Stimulated activated CD4-positive, alpha-beta T cell treated with anti-CD3 and anti-CD28 coated beads, Interleukin-12 subunit alpha, Interleukin-12 subunit beta, amount 100 ng/mL, for 24 hours (primary cell): ENCODE measurements around the gene ZCCHC7.
"Not testable (repeated sequence)": the region's sequence is repeated elsewhere in the genome, so short reads cannot be mapped to it uniquely, and the experiment has no call there.

ENCODE experiments used
- DNase-seq, 2 experiments: peaks; one replicate each; pipeline ENCODE4 v3.0.0-alpha.2; 2020; ENCODE audit warnings: low read depth in 2 of 2

Gene ZCCHC7

GRCh38 chr9:37174247-37174646, 53.9 kb downstream of the ZCCHC7 start:
- DNase-seq = no peak

- no peak for DNase-seq
Measured at GRCh38 chr9:37178742-37179141, 58.4 kb downstream of the ZCCHC7 start.

- no peak for DNase-seq
Measured at GRCh38 chr9:37179576-37179975, 59.2 kb downstream of the ZCCHC7 start.

GRCh38 chr9:37180138-37180537, 59.8 kb downstream of the ZCCHC7 start:
- DNase-seq = no peak

- DNase-seq = no peak
Measured at GRCh38 chr9:37182718-37183117, 62.3 kb downstream of the ZCCHC7 start.

- no peak for DNase-seq
Measured at GRCh38 chr9:37184905-37185867, 64.8 kb downstream of the ZCCHC7 start.

GRCh38 chr9:37187292-37187691, 66.9 kb downstream of the ZCCHC7 start:
- DNase-seq = no peak

- DNase-seq = no peak
Measured at GRCh38 chr9:37187713-37188439, 67.5 kb downstream of the ZCCHC7 start.

- DNase-seq = not testable (repeated sequence)
Measured at GRCh38 chr9:37190739-37191138, 70.4 kb downstream of the ZCCHC7 start.

GRCh38 chr9:37191403-37192089, 71.2 kb downstream of the ZCCHC7 start:
- DNase-seq = no peak

- DNase-seq = no peak
Measured at GRCh38 chr9:37192803-37193202, 72.4 kb downstream of the ZCCHC7 start.

- DNase-seq = no peak
Measured at GRCh38 chr9:37197158-37198038, 77.0 kb downstream of the ZCCHC7 start.

GRCh38 chr9:37198039-37198729, 77.8 kb downstream of the ZCCHC7 start:
- DNase-seq = no peak

GRCh38 chr9:37198831-37199230, 78.5 kb downstream of the ZCCHC7 start:
- no peak for DNase-seq

- no peak for DNase-seq
Measured at GRCh38 chr9:37200433-37201005, 80.1 kb downstream of the ZCCHC7 start.

- DNase-seq = no peak
Measured at GRCh38 chr9:37201581-37201980, 81.2 kb downstream of the ZCCHC7 start.

- DNase-seq = no peak
Measured at GRCh38 chr9:37202091-37202490, 81.7 kb downstream of the ZCCHC7 start.

- DNase-seq = not testable (repeated sequence)
Measured at GRCh38 chr9:37203456-37203855, 83.1 kb downstream of the ZCCHC7 start.

- no peak for DNase-seq
Measured at GRCh38 chr9:37206121-37206620, 85.8 kb downstream of the ZCCHC7 start.
